Thoracic aorta (tissue), 2 donors: ENCODE data around the gene TIMM21. TPM values are rescaled to one million over a fixed set of nuclear protein-coding genes. Genes with fewer than 3 reads are reported as not detected.

Experiments
- ATAC-seq: fragments of 150-250 bp; one replicate; pipeline ENCODE4 v1.8.0; 2017; ENCODE audit warnings: low read depth; ENCODE audit not compliant: insufficient number of reproducible peaks, low FRiP score
- DNase-seq: peaks from one replicate; pipeline ENCODE4 v3.0.0-alpha.2; 2020; ENCODE audit warnings: low spot score
- H3K27ac ChIP-seq, 2 donors: fragments of 200-600 bp; sonication (generic); 1 replicate in 1 of 2; 2 replicates in 1 of 2; pipeline ENCODE4 v1.5.1; 2016; ENCODE audit warnings: mild to moderate bottlenecking in 2 of 2, moderate library complexity in 2 of 2
- H3K27me3 ChIP-seq: fragments of 200-600 bp; sonication (generic); replicated peaks from 2 replicates; pipeline ENCODE4 v1.6.0; 2016; ENCODE audit warnings: mild to moderate bottlenecking; ENCODE audit not compliant: insufficient read depth
- H3K36me3 ChIP-seq: fragments of 200-600 bp; sonication (generic); one replicate; pipeline ENCODE4 v1.5.1; 2016
- H3K4me1 ChIP-seq, 2 donors: fragments of 200-600 bp; sonication (generic); 1 replicate in 1 of 2; 2 replicates in 1 of 2; pipeline versions ENCODE4 v1.5.1 to v1.6.0; 2016; ENCODE audit warnings: low read depth in 2 of 2, mild to moderate bottlenecking in 1 of 2; ENCODE audit not compliant: control insufficient read depth in 1 of 2
- H3K4me3 ChIP-seq: fragments of 200-600 bp; sonication (generic); 2 replicates; pipeline ENCODE4 v1.5.1; 2016; ENCODE audit warnings: mild to moderate bottlenecking
- H3K9me3 ChIP-seq: fragments of 200-600 bp; sonication (generic); 2 replicates; pipeline ENCODE4 v1.5.1; 2016
- CTCF ChIP-seq: fragments of 200-600 bp; sonication (generic); IDR thresholded peaks from one replicate; pipeline ENCODE4 v1.5.1; 2019; ENCODE audit warnings: antibody characterized with exemption
- total RNA-seq, 2 donors: library from RNA; depleted of rRNA; stranded (reverse); fragments of >200 nt; gene quantifications; one replicate each; pipeline versions ENCODE4 v1.1.0 to v1.2.3, GENCODE V29; 2016

The TIMM21 gene
- total RNA-seq, 2 donors from 2014 or later, result 14.5 to 34.5 TPM

- no peak overlapping the region for H3K4me3 ChIP-seq
- ATAC-seq (no peak), DNase-seq (no peak)
- no peak for TF ChIP-seq CTCF
- H3K36me3 ChIP-seq, result no peaks in the 10 kb centered on the region
- no peaks in the 10 kb centered on the region for H3K9me3 ChIP-seq
- no peaks in the 10 kb centered on the region for H3K4me1 ChIP-seq
- no peak overlapping the region for H3K27ac ChIP-seq
- no peaks in the 10 kb centered on the region for H3K27me3 ChIP-seq
Observed at GRCh38 chr18:74126684-74127655, 21.4 kb upstream of the TIMM21 start.

GRCh38 chr18:74128159-74128558, 20.2 kb upstream of the TIMM21 start:
- Histone ChIP-seq H3K27me3 (no peaks in the 10 kb centered on the region), H3K36me3 (no peaks in the 10 kb centered on the region), H3K9me3 (no peaks in the 10 kb centered on the region), H3K4me1 (no peaks in the 10 kb centered on the region), H3K4me3 (no peak overlapping the region), H3K27ac (no peak overlapping the region)
- no peak for ATAC-seq
- no peak for DNase-seq
- no peak for TF ChIP-seq CTCF

GRCh38 chr18:74131124-74131523, 17.2 kb upstream of the TIMM21 start:
- no peak for ATAC-seq
- H3K27ac ChIP-seq, result no peak overlapping the region

GRCh38 chr18:74132201-74132600, 16.1 kb upstream of the TIMM21 start:
- DNase-seq (no peak), ATAC-seq (no peak)
- Histone ChIP-seq H3K4me3 (no peak overlapping the region), H3K27ac (no peak overlapping the region), H3K9me3 (no peaks in the 10 kb centered on the region), H3K36me3 (no peaks in the 10 kb centered on the region), H3K4me1 (no peaks in the 10 kb centered on the region), H3K27me3 (no peaks in the 10 kb centered on the region)
- no peak for TF ChIP-seq CTCF

More at GRCh38 chr18:74131124-74131523, 17.2 kb upstream of the TIMM21 start:
- H3K4me3 ChIP-seq, result no peak overlapping the region
- DNase-seq, result no peak
- no peak for TF ChIP-seq CTCF
- no peaks in the 10 kb centered on the region for H3K4me1 ChIP-seq
- H3K27me3 ChIP-seq, result no peaks in the 10 kb centered on the region
- H3K36me3 ChIP-seq, result no peaks in the 10 kb centered on the region
- H3K9me3 ChIP-seq, result no peaks in the 10 kb centered on the region

GRCh38 chr18:74137920-74138538, 10.3 kb upstream of the TIMM21 start:
- TF ChIP-seq CTCF, result no peak
- Histone ChIP-seq H3K4me3 (no peak overlapping the region), H3K4me1 (no peaks in the 10 kb centered on the region), H3K9me3 (no peaks in the 10 kb centered on the region), H3K27ac (no peak overlapping the region), H3K36me3 (no peaks in the 10 kb centered on the region), H3K27me3 (no peaks in the 10 kb centered on the region)
- ATAC-seq, result no peak
- no peak for DNase-seq
